Posterior vena cava (tissue), 2 donors: ENCODE measurements around the gene SRBD1. TPM values are rescaled to one million over a fixed set of nuclear protein-coding genes. Genes with fewer than 3 reads are reported as not detected.

Source experiments
- DNase-seq: peaks from one replicate; pipeline ENCODE4 v3.0.0-alpha.2; 2020; ENCODE audit warnings: low spot score
- intact Hi-C, 2 donors: fragments of 100-400 bp; cut with DNase I; formaldehyde crosslinking; loops; one replicate each; pipeline versions ENCODE4 v1.14.1 to v1.14.2; 2022 to 2023
- total RNA-seq, 2 donors: library from RNA; stranded (reverse); fragmentation: NEBNext Ultra II Directional; extraction: Animal tissue kit (Norgen Biotek cat#: 25700); gene quantifications; one replicate each; pipeline ENCODE4 v1.2.1, GENCODE V29; 2021
- donor health status: DM: yes; HTN: yes; CAD: no.
- donor health status: DM: yes; HTN: yes; CAD: no.

Gene SRBD1
- total RNA-seq, 2 donors from 2014 or later, result 13.7 to 19.0 TPM

- intact Hi-C loops, result no loop called here
- DNase-seq, result no peak
These were observed 257.2 kb downstream of the SRBD1 start for GRCh38 chr2:45353879-45354278.

GRCh38 chr2:45352506-45352905, 258.6 kb downstream of the SRBD1 start:
- DNase-seq, result no peak
- intact Hi-C loops, result no loop called here

DNA sequence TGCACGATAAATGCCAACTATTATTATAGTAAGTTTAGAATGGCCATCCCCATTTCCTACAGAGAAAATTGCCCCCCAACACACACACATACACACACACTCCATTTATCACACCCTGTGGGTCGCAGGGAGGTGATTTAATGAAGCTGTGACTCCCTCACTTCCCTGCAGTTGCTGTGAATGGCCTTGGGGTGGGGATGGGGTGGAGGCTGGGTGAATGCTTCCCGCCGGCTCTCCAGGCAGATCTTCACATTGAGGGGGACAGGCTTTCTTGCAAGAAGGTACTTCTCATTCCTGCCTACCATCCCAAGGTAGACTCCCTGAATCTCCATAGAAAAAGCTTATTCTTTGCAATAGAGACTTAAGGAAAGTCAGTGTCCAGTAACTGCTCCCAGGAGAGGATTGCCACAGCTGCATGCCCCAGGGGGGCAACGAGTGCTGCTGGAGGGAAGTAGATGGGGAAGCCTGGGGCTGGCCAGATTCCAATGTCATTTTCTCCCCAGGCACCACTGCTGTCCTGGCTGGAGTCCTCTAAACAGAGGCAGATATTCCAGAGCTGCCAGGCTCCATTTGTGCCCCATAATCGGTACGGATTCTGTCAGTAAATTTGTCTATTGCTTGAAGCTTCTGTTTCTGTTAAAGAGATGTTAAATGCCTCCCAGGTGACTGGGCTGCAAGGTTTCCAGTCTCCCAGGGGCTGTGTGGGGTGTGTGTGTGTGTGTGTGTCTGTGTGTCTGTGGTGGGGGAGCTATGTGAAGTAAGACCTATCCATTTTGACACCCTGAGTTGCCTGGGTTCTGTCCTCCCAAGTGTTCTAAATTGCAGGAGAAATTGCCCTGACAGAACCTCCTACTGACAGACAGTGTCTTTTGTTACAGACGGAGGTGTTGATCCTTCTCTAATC, 265.5 kb downstream of the SRBD1 start:
- no peak for DNase-seq
- intact Hi-C loops, result no loop called here

GRCh38 chr2:45344502-45344901, 266.6 kb downstream of the SRBD1 start:
- DNase-seq, result no peak
- intact Hi-C loops, result no loop called here

DNA sequence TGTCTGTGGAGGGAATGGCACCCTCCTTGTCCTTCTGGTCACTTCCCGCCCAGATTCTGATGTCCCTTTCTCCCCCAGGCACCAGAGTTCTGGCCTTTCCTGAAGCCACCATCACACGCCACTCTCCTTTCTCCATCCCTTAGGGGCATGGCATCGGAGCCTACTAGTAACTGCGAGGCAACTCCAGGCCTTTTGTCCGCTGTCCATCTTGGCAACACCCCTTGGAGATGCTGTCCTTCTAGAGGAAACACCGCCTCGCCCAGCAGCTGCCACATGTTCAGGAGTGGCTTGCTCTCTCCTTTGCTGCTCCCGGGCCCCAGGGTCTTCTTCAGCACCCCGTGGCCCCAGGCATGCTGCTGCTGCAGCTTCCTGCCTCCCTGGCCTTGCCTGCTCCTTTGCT, 267.0 kb downstream of the SRBD1 start:
- intact Hi-C loops, result no loop called here

GRCh38 chr2:45343251-45344017, 267.6 kb downstream of the SRBD1 start:
- DNase-seq, result no peak
- intact Hi-C loops, result no loop called here

More for the DNA sequence above, 267.0 kb downstream of the SRBD1 start:
- DNase-seq, result no peak

DNA sequence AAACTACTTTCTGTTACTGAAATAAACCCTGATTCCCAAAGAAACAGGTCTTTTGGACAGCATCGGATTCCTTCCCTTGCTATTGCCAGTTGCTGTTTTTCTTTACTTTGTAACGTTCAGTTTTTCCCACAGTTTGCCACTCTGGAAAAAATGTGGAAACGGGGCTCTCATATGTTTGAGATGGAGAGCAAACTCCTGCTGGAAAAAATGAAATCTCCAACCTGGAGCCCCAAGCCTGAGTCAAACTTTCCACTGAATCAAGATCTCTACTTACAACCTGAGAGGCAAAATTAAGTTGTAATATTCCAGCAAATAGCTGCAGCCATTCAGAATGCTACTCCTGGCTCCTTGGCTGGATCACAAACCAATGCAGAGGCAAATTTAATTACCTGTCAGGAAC, 270.7 kb downstream of the SRBD1 start:
- DNase-seq, result no peak
- intact Hi-C loops, result no loop called here

DNA sequence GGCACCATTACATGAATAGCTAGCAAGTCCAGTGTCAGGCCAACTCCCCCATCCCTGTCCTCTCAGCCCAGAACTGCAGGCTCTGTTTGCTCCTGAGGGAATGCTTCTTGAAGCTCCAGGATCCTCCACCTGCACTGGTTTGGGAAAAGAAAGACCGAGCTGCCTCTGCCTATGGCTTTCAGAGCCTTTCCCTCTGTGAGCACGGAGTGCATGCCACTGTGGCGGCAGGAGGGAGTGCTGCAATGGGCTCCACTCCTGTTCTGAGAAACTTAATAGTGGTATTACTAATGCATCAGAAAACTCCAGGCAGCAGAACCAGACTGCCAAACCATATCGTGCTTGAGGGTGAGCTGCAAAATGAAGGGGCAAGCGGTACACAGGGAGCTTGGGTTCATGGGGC, 271.8 kb downstream of the SRBD1 start:
- DNase-seq, result no peak
- intact Hi-C loops, result no loop called here

Other genes starting within 250 kb of the SRBD1 start
- 10 to 100 TPM; 21.7 to 26.9 TPM for gene PRKCE, start 40.4 kb upstream of the SRBD1 start, total RNA-seq